Frontal cortex (tissue), 4 donors: ENCODE data around the gene MYO19. TPM values are rescaled to one million over a fixed set of nuclear protein-coding genes. Genes with fewer than 3 reads are reported as not detected.
"Not testable (repeated sequence)": the region's sequence is repeated elsewhere in the genome, so short reads cannot be mapped to it uniquely, and the experiment has no call there.

Source experiments
- DNase-seq, 2 donors: peaks; one replicate each; pipeline ENCODE4 v3.0.0; 2012; ENCODE audit warnings: low spot score in 2 of 2
- FAIRE-seq: peaks from 2 replicates; lab custom pipeline; 2012; peaks lifted over from hg19 to GRCh38; lab: Jason Lieb, UNC
- total RNA-seq: library from RNA; depleted of rRNA; stranded (reverse); fragments of >200 nt; gene quantifications from one replicate; pipeline ENCODE4 v1.2.3, GENCODE V29; 2014
- donor health status: control.
- donor health status: control.
- donor health status: control.

The MYO19 gene
- total RNA-seq, 1 donor from 2014 or later, result 30.6 TPM

GRCh38 chr17:36533935-36534839, 481 bp downstream of the MYO19 start:
- no peak for FAIRE-seq
- DNase-seq, result peak; percentile 27 to 58

- DNase-seq, result no peak
- no peak for FAIRE-seq
These were observed 2.2 kb downstream of the MYO19 start for GRCh38 chr17:36532435-36532975.

DNA sequence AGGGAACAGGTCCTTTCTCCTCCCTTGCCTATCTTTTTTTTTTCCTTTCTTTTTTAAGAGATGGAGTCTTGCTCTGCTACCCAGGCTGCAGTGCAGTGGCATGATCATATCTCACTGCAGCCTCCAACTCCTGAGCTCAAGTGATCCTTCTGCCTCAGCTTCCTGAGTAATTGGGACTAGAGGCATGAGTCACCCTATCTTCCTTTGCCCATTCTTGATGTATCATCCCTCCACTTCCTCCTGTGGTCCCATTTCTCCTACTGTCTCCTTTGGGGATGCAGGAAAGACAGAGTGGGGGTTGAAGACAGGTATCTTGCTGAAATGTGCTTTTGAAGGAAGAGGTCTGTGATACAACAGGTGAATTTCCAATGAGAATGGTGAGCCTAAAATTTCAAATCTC, 5.5 kb downstream of the MYO19 start:
- no peak for FAIRE-seq
- no peak for DNase-seq

GRCh38 chr17:36527621-36528250, 6.9 kb downstream of the MYO19 start:
- no peak for DNase-seq

GRCh38 chr17:36525888-36526287, 8.8 kb downstream of the MYO19 start:
- DNase-seq (no peak), FAIRE-seq (no peak)

More at GRCh38 chr17:36527621-36528250, 6.9 kb downstream of the MYO19 start:
- FAIRE-seq, result no peak

DNA sequence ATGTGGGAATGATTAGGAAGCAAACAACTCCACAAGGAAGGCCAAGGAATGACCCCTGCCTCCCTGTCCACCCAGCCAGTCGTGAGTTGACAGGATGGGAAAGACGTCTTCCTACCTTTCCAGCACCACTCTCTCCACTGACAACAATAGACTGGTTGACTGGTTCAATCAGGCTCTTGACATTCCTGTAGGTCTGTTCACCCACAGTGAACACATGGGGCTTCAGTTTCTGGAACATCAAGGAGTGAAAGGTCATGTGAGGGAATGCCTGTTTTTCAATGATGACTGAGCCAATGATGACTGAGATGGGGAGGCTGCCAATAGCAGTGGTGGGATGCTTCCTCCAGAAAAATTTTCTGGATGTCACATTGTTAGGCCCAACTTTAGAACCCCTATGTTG, 9.6 kb downstream of the MYO19 start:
- DNase-seq (no peak), FAIRE-seq (no peak)

DNA sequence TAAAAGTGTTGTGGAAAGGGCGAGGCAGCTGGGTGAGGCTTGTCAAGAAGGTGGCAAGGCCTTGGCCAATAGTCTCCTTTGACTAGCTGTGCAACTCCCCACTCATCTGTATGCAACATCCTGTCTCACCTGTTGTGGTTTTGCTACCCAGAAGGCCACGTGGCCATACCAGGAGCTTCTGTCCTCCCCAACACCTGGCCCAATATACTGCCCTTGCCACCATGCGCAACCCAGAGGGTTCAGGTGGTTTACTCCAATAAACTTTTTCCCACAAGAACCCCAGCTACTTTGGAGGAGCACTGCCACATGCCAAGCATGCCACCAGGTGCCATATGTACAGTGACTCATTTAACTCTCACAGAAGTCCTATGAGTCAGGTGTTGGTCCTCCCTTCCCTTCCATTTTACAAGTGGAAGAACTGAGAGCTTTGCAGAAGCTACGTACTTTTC, 10.2 kb downstream of the MYO19 start:
- FAIRE-seq (no peak), DNase-seq (no peak)

DNA sequence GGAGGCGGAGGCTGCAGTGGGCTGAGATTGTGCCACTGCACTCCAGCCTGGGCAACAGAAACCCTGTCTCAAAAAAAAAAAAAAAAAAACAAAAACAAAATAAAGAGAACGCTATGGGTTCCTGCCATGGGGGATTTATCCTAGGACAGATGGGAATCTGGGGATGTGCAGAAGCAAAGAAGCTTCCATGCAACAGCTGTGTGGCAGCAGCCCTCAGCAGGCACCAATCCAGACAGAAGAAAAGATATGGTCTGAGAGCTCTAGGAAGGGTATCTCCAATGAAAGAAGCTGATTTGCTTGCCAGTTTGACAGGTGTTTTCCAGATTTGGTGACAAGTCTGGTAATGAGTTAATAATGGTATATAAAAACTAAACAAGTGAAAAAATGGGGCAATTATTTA, 11.6 kb downstream of the MYO19 start:
- FAIRE-seq, result no peak
- no peak for DNase-seq

- FAIRE-seq (no peak), DNase-seq (no peak)
These were observed 18.8 kb downstream of the MYO19 start for GRCh38 chr17:36515837-36516236.

DNA sequence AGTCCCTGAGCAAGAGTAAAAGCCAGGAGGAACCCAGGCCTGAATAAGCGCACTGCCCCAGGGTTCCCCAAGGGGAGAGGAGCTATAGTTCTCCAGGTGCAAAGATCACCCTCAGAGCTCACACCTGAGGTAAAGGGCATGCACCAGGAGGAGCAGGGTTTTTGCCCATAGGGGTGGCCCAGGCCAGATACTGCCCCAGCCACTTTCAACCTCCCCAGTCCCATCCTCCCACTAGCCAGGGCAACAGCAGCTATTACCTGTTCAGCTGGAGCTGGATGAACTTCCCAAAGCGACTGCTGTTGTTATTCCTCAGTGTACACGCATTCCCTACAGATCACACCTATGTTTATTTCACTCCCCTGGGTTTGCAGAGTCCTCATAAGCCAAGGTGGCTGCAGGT, 19.8 kb downstream of the MYO19 start:
- FAIRE-seq, result no peak
- no peak for DNase-seq

DNA sequence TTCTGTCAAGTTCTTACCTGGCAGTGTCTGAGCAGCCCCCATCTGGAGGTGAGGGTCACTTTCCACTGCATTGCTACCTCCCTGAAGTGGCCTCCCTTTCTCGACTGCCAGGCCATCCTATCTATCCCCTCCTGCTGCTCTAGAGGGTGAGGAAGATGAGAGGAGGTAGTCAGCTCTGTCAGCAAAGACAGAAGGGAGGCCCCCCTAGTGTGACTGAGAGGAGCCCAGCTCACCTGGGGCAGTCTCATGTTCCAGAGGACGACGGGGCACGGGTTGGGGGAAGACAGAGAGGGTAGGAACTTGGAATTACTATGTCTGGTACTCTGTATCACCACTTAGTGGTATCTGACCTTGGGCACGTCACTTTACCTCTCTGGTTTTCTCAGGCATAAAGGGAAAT, 22.0 kb downstream of the MYO19 start:
- no peak for FAIRE-seq
- no peak for DNase-seq

GRCh38 chr17:36511216-36511615, 23.5 kb downstream of the MYO19 start:
- DNase-seq (no peak), FAIRE-seq (no peak)

- DNase-seq (no peak), FAIRE-seq (no peak)
These were observed 24.0 kb downstream of the MYO19 start for GRCh38 chr17:36510636-36511035.

- no peak for DNase-seq
- no peak for FAIRE-seq
These were observed 25.2 kb downstream of the MYO19 start for GRCh38 chr17:36509272-36509985.

DNA sequence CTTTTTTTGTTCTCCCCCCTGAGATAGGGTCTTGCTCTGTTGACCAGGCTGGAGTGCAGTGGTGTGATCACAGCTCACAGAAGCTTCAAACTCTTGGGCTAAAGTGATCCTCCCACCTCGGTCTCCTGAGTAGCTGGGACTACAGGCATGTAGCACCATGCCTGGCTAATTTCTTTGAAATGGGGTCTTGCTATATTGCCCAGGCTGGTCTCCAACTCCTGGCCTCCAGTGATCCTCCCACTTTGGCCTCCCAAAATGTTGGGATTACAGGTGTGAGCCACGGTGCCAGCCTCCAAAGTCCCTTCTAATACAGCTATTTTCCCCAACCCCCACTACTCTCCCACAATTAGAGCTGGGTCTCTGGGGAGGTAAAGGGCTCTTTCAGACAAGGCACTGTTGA, 26.2 kb downstream of the MYO19 start:
- not testable (repeated sequence) for DNase-seq, FAIRE-seq

DNA sequence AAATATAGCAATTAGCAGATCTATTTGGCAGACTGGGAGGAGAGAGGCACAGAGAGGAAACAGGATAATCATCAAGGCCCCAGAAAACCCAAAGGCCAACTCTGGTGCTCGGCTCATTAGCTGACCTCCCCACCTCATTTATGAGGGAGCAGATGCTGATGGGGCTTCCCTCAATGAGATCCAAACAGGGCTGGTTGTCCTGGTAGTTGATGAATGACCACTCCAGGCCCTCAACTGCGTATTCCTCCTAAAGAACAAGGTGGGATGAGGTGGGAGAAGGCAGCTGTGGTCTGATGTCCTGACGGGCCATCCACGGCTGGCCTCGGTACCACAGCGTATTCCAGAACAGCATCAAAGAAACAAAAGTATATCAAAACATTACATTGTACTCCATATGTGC, 27.4 kb downstream of the MYO19 start:
- FAIRE-seq (no peak), DNase-seq (no peak)

DNA sequence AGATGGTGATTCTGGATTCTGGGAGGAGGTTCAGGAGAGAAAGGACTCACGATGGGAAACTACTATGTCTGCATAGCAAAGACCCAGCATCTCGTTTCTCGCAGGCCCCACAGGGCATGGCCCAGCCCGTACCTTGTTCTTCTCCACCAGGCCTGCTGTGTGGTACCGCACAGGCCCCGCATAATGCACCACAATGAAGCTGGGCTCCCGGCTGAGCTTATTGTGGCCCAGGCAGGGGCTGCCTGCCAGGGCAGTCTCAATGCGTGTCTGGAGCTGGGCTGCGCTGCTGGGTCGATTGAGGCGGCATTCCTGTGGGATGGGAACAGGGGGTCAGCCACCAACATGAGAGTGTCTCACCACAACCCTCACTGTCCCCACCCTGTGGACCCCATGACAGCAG, 27.8 kb downstream of the MYO19 start:
- FAIRE-seq (no peak), DNase-seq (no peak)

- FAIRE-seq, result no peak
- no peak for DNase-seq
These were observed 28.3 kb downstream of the MYO19 start for GRCh38 chr17:36506249-36506826.

GRCh38 chr17:36505171-36505570, 29.5 kb downstream of the MYO19 start:
- DNase-seq (no peak), FAIRE-seq (no peak)

- FAIRE-seq, result no peak
- no peak for DNase-seq
These were observed 30.5 kb downstream of the MYO19 start for GRCh38 chr17:36504156-36504545.
